ENCODE data around the gene ARID5A.

Gene ARID5A

DNA sequence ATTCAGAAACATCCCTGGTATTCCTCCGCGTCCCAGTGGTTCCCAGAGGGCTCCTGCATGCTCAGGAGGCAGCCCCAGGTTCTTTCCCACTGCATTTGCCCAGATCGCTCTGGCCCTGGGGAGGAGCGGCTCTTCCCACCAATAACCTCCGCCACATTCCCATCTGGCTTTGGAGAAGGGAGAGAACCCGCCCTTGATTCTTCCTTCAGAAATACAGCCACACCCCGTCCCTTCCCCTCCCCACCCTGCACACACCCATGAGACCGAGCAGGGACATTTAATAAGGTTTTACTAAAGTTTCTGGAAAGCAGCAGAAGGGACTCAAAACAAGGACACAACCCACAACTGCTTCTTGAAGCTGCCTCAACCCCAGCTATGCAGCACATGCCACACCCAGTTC is 21.9 kb downstream of the ARID5A start:
- no peak for DNase-seq

DNA sequence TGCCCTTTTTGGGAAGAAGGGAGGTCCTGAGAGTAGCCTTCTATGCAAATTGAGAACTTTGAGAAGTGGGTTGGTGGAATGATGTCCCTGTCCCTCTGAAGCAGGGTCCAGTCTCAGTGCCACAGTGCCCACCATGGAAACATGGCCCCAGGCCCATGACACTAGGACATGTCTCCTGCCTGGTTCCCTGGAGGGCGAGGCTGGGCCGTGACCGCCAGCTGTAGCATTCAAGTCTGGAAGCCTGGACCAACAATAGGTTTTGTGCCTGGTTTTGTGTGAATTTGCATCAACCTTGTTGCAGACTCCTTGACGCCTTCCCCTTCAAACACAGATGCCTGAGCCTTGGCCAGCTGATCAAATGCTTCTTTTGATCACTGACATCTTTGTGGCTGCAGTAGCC is 27.5 kb downstream of the ARID5A start:
- no peak for DNase-seq

DNA sequence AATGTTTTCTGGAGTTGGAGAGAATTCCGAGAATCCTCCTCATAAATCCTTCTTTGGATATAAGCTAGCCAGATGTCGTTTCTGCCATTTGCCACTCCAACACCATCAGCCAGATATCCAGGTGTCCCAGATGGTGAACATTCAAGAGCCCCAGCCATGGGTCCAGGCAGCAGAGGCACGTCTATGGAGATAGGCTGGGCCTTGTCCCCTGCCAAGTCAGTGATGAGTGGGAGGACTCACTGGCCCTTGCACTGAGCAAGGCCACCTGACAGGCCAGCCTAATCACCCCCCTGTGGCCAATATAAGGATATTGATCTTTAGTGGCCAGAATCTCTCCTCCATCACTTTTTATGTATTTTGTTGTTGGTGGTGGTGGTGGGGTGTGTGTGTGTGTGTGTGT is 28.0 kb downstream of the ARID5A start:
- DNase-seq = no peak

DNA sequence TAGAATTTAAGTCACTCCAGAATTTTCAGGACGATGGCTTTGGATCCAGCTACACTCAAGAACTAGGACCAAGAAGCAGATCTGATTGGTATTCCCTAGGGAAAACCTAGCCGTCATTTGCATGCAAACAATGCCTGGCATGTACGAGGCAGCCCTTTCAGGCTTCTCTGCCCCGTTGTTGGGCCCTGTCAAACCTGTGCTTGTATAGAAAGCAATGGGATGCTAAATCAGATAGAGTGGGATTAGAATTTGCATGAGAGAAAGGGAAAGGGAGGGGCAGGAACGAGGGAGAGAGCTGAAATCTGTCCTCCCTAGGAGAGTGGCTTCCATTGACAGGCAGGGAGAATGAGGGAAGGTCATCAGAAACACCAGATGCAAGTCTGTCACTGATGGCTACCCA is 28.6 kb downstream of the ARID5A start:
- no peak for DNase-seq

DNA sequence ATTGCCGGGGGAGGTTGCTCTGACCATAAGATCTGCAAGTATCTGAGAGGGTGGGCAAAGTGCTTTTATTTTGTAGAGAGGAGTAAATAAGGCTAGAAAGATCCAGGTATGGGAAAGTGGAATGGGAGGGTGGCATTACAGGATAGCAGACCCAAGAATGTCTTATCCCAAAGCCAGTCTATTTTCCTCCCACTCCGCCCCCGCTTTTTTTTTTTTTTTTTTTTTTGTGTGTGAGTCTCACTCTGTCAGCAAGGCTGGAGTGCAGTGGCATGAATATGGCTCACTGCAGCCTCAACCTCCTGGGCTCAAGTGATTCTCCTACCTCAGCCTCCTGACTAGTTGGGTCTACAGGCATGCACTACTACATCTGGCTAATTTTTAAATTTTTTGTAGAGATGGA is 31.5 kb downstream of the ARID5A start:
- DNase-seq = no peak

DNA sequence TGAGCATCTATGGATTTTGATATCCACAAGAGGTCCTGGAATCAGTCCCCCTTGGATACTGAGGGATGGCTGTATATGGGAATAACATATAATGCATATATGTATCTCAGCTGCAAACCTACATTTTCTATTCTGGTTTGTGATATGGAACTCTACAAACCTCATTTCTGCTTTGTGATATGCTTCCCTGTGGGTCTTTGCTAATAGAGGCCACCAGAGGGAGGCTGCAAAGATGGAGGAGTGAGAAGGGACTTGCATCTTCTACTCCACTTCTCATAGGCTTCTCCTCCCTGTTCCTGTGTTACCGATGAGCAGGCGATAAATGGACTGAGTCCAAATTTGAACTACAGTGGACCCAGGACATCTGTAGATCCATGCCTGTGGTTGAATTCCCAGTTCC is 37.8 kb downstream of the ARID5A start:
- no peak for DNase-seq

DNA sequence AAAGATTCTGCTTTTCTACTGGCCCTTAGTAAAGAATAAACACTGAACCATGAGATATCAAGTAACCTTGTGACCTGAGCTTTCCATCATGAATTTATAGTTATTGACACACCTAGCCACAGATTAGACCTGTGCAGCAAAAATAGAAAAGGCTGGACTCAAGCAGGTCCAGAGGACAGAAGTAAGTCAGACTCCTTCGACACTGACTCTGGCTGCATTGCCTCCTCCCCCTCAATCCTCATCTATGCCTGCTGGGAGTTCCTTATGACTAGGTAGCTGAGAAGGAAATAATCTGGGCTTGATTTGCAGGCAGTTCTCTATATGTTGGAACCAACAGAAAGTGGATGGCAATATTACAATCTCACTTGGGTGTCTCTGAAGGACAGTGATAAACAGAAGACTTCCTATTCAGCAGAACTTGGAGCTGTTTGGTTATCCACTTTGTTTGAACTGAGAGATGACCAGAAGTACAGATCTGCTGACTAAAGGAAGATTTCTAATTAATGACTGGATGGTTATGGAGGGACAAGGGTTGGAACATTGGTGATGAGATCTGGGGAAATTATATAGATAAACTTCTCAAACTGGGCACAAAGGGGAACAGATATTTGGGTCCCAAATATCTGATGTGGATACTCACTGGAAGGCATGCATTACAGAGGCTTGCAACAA is 39.4 kb downstream of the ARID5A start:
- no peak for DNase-seq

DNA sequence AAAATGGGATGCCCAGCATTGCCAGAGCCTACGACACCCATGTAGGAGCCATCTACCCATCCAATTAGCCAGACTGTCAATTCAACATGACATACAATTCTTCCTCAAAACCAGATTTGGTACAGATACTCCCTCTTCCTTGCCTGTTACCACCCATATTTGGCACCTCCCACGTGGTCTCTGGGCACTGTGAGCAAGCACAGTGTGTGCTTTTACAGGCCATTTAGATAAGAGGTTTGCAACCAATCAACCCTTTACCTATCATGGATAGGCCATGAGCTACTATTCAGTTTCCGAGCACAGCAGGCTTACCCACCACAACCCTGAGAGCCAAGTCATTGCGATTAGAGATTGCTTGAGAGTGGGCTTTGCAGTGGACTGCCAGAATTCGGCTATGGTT is 40.9 kb downstream of the ARID5A start:
- DNase-seq = no peak

DNA sequence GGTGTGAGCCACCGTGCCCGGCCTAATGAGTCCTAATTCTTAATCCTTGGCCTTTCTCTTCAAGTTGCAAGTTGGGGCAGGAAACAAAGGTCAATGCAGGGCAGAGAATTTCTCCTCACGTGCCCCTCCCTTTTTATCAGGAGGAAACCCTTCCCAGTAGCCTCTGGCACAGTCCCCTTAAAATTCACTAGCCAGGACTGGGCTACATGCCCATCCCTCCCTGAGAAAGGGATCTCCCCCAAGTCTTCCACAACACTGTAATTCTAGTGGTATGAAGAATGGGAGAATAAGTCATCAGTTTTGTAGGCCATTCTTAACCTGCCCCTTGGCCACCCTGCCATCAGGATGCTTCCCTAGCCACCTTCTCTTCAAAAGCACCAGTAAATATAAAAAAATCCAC is 42.2 kb downstream of the ARID5A start:
- no peak for DNase-seq

DNA sequence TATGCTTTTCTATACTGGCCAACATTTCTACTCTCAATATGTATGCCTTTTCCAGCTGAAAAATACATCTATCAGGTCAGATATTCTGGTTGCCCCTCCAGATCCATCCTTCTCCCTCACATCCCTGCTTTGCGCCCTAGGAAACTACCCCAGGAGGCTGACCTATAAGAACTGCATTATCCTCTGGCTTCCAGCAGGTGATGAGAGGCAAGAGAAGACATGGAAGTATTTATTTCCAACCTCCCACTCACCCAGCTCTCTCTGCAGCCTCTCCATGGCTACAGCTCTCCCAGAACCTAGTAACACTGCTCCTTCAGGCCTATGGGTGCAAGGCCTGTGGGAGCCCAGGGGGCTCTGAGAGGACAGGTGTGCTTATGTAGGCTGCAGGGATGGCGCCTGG is 42.9 kb downstream of the ARID5A start:
- no peak for DNase-seq

DNA sequence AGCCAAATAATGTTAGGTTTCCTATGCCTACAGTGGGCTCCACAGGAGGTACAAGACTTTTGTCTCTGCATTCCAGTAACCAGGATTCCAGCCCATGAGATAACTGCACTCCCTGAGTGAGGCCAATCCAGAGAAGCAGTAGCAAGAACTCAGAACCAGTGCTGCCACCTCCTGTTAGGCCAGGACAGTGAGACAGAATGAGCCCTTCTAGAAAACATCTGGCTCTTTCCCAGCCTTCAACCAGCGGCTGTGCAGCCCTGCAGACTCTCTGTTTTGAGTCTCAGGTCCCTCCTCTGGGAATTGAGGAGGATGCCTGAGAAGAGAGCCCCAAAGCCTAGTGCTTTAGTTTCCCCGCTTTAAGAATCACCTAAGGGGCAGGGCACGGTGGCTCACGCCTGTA is 44.2 kb downstream of the ARID5A start:
- no peak for DNase-seq

DNA sequence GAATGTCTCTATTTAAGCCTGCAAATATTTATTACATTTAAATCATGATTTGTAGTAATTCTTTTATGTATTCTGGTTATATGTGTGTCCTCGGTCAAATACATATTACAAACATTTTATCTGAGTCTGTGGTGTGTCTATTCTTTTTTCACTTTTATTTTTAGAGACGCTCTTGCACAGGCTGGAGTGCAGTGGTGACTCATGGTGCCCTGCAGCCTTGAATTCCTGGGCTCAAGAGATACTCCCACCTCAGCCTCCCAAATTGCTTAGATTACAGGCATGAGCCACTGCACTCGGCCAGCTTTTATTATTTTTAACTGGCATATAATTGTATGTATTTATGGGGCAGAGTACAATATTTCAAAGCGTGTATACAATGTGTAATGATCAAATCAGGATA is 47.5 kb downstream of the ARID5A start:
- no peak for DNase-seq

DNA sequence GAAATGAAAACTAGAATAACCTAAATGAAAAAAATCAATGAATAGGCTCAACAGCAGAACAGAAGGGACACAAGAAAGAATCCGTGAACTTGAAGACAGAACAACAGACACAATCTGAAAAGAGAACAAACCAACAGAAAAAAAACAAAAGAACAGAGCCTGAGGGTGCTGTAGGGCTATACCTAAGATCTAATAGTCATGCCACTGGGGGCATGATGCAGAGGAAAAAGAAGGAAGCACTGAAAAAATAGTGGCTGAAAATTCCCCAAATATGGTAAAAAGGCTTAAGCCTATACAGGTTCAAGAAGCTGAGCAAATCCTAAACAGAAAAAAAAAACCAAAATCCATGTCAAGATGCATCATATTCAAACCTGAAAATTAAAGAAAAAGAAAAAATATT is 51.3 kb downstream of the ARID5A start:
- no peak for DNase-seq

DNA sequence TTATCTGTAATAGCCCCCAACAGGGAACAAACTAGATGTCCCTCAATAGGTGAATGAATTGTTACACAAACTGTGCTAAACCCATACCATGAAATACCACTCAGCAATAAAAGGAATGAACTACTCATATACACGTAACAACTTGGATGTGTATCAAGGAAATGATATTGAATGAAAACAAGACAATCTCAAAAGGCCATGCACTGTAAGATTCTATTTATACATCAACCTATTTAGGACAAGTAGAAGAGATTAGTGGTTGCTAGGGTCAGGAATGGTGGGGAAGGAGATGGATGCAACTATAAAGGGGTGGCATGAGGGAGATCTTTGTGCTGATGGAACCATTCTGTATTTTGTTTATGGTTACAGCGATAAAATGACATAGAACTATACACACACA is 54.5 kb downstream of the ARID5A start:
- no peak for DNase-seq

DNA sequence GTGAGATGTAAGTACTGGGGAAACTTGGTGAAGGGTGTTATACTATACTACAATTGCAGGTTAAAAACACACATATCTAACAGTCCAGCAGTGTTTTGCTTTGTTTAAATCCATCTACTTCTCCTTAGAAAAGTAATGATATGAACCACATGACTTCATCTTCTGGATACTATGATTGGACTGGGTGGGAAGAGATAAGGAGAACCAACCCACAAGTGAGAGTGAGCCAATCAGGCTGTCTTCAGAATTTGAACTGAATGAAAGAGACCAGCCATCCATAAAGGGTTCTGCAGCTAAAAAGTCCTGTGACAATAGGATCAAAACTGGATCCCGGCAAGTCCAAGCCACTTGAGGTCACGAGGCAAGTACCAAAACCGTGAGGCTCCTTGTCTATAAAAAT is 54.9 kb downstream of the ARID5A start:
- DNase-seq = no peak

DNA sequence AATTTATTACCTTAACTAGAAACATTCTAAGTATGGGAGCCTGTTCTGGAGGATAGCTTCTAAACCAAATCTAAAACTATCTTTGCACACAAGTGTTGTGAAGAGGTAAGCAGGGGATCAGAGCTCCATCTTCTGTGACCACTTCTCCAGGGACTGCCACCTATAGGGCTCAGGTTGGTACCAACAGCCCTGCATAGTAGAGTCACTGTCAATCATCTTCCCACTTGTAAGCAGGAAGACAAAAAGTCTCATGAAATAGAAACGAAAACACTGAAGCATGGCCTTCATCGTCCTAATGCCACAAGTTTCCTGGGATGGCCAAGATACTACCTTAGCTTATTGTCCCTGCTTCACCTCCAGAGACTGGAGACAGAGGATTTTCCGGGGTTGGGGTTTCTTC is 57.7 kb downstream of the ARID5A start:
- no peak for DNase-seq

DNA sequence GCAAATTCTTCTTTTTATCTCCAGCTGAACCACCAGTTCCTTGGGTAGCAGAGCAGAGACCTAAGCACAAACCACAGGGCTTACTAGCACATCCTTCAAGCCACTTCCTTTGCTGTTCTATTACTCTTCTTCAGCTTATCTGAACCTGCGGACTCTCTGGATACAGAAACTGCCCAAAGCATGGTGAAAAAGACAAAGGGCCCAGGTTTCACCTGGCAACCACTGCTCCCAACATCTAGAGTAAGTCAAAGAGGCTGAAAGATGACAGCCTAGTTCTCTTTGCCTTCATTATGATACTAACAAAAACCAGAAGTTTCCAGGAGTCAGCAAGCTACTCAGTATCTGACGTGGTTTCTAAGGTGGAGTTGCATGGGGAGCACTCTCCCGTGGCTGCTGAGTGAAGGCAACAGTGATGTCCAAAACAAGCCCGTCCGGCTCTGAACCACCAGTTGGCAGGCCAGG is 58.2 kb downstream of the ARID5A start:
- DNase-seq = no peak

DNA sequence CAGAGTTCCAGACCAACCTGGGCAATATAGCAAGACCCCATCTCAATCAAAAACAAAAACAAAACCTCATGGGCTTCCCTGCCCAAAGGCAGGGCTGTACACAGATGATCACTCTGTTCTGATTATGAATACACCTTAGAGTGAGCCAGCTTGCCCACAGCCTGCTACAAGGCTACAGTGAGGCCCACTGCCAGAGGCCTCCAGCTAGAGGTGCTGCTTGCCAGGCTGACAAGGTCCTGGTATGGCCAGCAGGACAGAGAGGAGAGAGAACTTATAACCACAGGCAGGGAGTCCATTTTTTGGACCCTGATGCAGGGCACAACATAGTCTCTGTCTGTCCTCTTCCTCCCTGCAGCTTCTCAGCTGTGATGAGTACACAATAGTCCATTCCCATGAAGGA is 60.0 kb downstream of the ARID5A start:
- no peak for DNase-seq

DNA sequence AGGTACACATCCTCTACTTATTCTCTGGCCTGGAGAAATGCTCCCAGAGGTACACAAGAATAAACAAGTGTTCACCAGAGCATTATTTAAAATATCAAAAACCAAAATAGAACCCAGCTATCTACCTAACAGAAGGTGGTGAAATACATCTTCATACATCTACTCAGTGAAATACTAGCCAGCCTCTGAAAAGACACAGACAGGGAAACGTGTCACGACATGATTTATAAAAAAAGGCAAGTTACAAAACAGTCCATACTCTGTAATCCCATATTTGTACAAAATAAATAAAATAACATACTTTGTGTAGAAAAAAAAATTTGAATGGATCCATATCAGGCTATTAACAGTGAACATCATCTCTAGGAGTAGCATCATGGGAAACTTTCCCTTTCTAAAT is 63.4 kb downstream of the ARID5A start:
- DNase-seq = no peak

DNA sequence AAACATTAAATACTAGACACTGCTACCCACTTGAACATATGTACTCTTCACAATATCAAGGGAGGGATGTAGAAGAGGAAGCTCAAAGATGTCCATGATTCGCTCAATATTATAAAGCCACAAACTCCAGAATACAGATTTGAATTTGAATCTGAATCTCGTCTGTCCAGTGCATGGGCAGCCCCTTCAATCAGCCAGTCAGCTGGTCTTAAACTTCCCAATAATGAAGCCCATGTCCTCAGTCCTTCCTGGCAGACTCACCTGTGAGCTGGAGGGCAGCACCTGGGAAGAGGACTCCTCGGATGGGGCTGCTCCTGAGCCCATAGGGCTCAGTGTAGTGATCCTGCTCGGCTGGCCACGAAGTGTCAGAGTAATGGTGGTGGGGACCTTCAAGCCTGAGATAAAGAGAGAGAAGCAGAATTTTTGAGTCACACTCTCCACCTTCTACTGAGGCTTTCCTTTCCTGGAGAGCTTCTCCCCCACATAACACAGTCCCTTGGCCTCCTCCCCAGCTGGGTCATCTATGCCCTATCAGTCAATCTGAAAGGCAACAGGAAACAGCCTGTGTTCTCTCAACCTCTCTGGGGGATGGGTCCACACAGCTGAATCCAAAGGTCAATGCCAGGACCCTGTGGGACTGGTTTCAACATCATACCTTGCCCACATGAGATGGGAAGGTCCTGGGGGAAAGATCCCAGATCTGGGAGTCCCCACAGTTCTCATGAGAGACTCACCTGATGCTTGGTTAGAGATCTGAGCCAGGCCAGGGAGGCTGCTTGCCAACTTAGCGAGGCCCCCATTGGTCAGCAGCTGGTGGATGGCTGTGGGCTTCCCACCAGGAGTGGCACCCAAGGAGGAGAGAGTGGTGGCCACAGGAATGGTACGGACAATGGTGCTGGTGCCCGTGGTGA is 65.1 kb downstream of the ARID5A start:
- DNase-seq = no peak

Data from MV-4-11 (cell line).